HG02642 (cell line): ENCODE measurements around the gene DNAH17.

Source experiments
- ATAC-seq: cut with Tn5 transposase; IDR thresholded peaks from one replicate; pipeline ENCODE4 v1.9.1; 2021; ENCODE audit warnings: mild to moderate bottlenecking; ENCODE audit not compliant: unreplicated experiment, poor library complexity

DNAH17 gene

DNA sequence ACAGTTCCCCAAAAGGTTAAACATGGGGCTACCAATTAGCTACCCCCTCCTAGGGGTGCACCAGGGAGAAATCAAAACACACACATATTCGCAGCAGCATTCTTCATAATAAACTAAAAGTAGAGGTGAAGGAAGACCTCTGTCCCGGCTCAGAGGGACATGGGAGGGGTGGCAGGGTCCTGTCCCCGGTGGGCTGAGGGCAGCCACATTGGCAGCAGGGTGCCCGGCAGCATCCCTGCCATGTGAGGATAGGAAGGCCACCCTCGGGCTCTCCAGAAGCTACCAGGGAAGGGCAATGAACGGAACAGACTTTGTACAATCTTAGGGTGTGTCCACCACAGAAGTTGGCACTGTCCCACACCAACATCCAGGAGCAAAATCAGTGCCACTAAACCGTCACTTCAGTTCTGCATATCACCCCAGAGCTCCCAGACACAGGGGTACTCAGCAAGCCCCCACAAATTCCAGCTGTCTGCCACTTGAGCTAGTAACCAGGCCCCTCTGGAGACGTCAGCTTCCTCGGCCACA lies 3.1 kb upstream of the DNAH17 start:
- ATAC-seq, result no peak

DNA sequence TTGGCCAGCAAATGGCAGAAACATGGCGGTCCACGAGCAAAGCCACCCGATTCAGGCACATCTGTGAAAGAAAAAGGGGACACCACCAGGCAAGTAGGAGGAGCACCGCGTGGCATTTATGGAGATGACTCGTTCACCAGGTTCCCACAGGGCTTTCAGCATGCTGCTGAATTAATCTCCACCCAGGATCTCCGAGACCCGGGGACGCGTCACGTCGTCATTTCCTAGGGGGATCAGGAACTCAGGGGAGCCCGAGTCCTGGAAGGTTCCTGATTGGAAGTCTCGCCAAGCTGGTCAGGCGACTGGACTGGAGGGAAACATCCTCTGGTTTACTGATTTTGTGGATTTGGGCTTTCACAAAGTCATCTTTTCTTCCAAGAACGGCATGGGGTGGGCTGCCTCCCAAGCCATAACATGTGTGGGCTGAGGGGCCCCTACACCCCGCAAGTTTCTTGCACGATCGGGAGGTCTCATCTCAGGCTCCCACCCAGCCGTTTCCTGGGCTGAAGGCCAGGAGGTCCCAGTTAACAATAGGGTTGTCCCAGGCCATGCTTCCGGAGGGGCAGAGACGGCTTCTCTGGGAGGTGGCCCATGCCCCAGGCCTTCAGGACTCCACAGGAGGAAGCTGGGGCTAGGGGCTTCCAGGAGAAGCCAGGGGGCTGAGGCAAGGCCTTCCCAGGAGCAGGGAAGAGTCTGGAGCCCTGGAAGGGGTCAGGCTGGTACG lies 645 bp downstream of the DNAH17 start:
- no peak for ATAC-seq

GRCh38 chr17:78575899-78576298 lies 1.3 kb downstream of the DNAH17 start:
- ATAC-seq, result no peak

GRCh38 chr17:78575340-78575739 lies 1.9 kb downstream of the DNAH17 start:
- ATAC-seq, result no peak

GRCh38 chr17:78573955-78574354 lies 3.2 kb downstream of the DNAH17 start:
- ATAC-seq, result no peak

DNA sequence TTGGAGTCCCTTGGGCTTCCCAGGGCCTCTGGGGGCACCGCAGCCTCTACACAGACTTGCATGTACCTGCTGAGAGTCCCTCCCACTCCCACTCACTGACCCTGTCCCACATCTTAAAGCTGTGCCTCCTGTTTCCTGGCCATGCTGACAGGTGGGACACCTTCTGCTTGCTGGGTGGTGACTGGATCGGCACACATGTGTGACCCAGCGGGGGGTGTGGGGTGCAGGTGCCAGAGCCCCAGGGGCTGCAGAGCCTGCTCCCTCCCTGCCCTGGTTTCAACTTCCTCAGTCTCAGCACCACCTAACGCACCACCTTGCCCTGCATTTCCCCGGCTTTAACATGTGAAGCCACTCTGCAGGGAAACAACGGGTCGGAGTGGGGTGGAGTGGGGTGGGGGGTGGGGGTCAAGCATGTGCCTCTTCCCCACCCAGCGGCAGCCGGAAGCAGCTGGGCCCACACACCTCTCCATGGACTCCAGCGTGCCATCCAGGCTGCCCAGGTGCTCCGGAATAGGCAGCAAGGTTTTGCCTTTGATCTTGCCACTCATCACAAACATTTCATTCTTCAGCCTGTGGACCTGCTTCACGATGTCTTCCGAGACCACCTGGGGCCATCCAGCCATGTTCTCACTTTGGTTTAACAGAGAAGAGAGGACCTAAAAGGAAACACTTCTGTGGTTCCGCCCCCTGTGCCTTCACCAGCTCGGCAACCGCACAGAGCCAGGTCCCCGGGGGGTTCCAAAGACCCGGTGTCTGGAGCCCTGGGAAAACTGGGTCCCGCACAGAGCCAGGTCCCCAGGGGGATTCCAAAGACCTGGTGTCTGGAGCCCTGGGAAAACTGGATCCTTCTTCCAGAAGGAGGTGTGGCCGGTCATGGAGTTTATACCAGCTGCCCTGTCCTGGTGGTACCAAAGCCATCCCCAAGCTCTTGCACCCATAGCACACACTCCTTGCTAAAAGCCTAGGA lies 4.7 kb downstream of the DNAH17 start:
- no peak for ATAC-seq

GRCh38 chr17:78571329-78571728 lies 5.9 kb downstream of the DNAH17 start:
- no peak for ATAC-seq

DNA sequence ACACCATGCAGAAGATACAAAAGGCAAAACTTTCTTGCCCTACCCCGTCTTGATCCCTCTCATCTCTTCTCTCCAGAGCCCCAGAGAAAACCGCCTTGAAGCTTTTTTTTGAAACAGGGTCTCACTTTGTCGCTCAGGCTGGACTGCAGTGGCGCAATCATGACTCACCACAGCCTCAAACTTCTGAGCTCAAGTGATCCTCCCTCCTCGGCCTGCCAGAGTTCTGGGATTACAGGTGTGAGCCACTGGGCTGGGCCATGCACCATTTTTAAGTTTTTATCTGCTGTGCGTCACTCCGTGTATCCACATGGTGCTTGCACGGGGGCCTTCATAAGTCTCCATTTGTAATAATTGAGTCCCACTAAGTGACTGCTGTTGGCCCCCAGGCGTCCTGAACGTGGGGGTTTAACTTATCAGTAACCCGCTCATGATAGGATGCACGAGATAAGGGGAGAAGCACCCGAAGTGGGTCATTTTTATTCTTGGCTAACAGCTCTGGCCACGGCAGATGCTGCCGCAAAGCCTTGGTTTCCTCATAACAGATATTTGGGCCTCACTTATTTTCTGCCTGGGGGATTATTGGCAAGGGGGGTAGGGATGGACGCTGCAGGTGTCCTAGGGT lies 8.6 kb downstream of the DNAH17 start:
- no peak for ATAC-seq

- no peak for ATAC-seq
Measured at GRCh38 chr17:78567991-78568390, 9.2 kb downstream of the DNAH17 start.

DNA sequence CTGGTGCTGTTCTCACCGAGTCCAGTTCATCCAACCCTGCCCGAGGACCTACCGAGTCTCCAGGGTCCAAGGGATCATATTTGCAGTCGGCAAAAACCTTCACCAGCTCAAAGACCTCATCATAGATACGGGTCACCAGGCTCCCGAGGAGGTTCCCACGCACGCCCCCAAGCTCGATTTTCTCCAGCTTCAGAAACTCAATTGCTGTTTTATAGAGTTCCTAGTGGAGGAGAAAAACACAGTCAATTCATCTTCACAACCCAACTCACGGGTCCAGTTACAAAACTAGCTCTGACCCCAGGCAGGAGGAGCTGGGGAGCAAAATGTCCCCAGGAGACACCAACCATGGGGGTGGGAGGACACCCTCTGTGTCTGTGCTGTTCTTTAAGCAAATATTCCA lies 10.2 kb downstream of the DNAH17 start:
- no peak for ATAC-seq

DNA sequence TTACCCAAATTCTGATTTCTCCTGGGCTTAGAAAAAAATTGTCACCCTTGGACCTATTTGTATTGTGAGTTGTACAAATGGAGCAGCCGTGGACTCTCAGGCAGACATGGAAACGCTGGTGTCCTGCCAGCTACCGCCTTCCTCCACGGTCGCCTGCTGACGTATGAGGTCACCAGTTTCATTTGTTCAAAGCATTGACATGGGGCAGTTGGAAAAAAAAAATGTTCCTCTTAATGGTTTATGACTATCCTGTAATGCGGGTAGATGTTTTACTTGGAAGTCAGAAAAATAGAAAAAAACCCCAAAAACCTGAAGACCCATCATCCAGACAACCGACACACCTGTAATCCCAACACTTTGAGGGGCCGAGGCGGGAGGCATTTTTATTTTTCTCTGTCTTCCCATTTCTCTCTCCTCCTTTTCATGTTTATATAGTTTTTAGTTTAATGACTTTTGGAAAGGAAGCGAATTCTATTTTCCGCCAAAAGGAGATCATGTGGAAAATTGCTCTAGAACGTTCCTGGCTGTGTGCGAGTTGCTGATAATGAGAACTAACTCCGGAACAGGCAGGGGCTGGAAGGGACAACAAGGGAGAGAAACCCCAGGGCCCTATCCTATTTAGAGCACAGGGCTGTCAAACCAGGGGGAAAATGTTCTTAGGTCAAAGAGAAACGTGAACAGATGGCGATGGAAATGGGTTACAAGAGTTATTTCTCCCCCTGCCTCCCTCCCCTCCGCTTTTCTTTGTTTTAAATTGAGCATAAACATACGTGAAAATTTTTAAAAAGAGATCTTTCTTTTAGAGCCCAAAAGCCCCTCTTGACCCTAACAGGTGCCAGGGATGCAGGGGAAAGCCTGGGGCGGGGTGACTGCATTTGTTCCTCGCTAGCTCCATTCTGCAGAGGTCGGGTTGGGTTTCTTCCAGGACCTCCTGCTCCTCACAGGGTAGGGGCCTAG lies 13.7 kb downstream of the DNAH17 start:
- no peak for ATAC-seq

GRCh38 chr17:78562734-78563133 lies 14.5 kb downstream of the DNAH17 start:
- no peak for ATAC-seq

GRCh38 chr17:78561166-78561565 lies 16.0 kb downstream of the DNAH17 start:
- ATAC-seq, result no peak

DNA sequence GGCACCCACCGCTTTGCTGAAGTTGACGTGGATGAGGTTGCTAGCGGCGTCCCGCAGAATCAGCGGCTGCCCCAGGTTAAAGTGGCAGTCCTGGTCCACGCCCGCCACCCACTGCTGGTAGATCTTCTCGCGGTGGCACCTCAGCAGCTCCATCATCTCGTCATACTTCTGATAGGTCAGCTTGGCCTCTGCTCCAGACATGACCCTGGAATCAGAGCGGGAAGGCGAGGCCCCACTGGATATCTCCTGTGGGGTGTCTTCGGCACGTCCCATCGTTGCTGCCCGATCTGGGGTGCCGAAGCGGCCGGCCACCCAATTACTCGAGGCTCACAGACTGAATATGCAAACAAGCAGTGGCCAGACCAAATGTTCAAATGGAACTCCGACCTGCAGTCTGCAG lies 16.5 kb downstream of the DNAH17 start:
- ATAC-seq, result no peak

DNA sequence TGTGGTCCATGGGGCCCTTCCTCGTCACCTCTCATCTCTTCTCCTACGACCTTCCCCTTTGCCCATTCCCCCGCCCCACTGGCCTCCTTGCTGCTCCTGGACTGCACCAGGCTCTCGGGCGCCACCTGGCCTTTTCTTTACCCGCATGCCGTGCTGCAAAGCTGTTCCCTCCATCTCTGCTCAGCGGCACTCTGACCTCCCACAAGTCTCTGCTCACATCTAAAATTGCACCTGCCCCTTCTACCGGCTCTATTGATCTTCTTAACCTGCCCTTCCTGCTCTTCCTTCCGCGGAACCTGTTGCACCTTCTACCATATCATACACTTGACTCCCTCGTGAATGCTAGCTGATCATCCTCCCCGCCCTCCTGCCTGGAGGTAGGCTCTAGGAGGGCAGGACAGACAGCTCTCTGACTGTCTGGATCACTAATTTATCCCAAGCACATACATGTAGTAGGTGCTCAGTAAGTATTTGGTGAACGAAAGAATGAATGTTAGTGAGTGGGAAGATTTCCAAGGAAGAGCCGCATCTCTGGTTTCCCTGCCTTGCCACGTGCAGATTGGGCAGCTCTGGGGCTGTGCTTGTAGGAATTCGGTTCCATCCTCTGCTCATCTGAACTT lies 17.3 kb downstream of the DNAH17 start:
- ATAC-seq, result no peak

- ATAC-seq, result no peak
Measured at GRCh38 chr17:78558989-78559388, 18.2 kb downstream of the DNAH17 start.

DNA sequence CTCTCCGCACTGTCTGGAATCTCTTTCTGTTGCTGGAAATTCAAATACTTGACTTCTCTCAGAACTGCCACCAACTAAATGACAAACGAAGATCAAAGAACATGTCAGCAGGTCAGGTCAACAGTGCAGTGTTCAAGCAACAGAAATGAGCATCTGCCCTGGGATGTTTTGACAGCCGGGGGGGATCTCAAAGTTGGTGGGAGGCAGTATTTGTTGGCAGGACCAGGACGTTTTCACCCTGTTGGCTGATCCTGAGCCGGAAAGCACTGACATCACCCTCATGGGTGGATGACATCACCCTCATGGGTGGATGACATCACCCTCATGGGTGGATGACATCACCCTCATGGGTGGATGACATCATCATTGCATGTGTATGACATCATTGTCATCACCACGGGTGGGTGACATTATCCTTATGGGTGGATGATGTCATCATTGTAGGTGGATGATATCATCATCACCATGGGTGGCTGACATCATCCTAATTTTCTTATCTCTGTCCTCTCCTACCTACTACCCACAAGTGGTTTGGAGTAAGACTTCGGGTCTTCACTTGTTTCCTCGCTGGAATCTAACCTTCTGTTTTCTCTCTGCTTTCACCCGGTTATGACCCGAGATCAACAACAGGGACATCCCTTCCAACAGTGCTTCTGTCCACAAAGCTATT lies 18.9 kb downstream of the DNAH17 start:
- ATAC-seq, result no peak

DNA sequence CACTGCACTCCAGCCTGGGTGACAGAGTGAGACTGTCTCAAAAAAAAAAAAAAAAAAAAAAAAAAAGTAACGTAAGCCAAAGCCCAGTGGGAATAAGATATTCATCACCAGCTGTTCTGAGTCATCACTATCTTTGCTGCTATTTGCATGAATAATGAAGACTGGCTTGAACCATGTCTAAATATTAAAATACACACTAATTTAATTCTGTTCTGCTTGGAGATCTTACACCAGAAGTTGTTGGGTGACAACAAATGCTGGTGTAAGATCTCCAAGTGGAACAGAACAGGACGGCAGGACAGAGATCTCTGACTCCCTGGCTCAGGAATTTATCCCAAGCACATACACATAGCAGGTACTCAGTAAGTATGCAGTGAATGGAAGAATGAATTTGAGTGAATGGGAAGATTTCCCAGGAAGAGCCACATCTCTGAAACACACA lies 19.6 kb downstream of the DNAH17 start:
- no peak for ATAC-seq

- ATAC-seq, result no peak
Measured at GRCh38 chr17:78556812-78557211, 20.4 kb downstream of the DNAH17 start.
